Activated CD8-positive, alpha-beta T cell treated with anti-CD3 and anti-CD28 coated beads, Interleukin-2, amount 10 ng/mL, durations not matched to agents 7 days and 5 days (primary cell): ENCODE measurements around the gene PKN2. TPM values are rescaled to one million over a fixed set of nuclear protein-coding genes. Genes with fewer than 3 reads are reported as not detected.
A peak's percentile ranks its signal among the peaks of the same experiment; 100 is the strongest.
"Not testable (repeated sequence)": the region's sequence is repeated elsewhere in the genome, so short reads cannot be mapped to it uniquely, and the experiment has no call there.

Experiments used
- ATAC-seq: fragments of 150-1000 bp; cut with Tn5 transposase; one replicate; pipeline ENCODE4 v1.10.0; 2021; ENCODE audit warnings: moderate library complexity
- CTCF ChIA-PET: fragments of 350-600 bp; sonication (Branson Sonifier 250); formaldehyde crosslinking; loops from one replicate; lab custom pipeline; 2021; ENCODE audit warnings: antibody characterized with exemption; lab: Charles Lee
- POLR2A ChIA-PET: fragments of 350-600 bp; sonication (Branson Sonifier 250); formaldehyde crosslinking; loops from one replicate; lab custom pipeline; 2021; ENCODE audit warnings: antibody characterized with exemption; lab: Charles Lee
- DNase-seq: peaks from one replicate; pipeline ENCODE4 v3.0.0-alpha.2; 2020
- H3K27ac Mint-ChIP-seq: one replicate; pipeline ENCODE4 v1.8.0; 2021; ENCODE audit warnings: mild to moderate bottlenecking, mixed read lengths
- H3K27me3 Mint-ChIP-seq: one replicate; pipeline ENCODE4 v1.8.0; 2021; ENCODE audit warnings: low read depth, mixed read lengths
- H3K36me3 Mint-ChIP-seq: one replicate; pipeline ENCODE4 v1.8.0; 2021; ENCODE audit warnings: low read depth, mixed read lengths
- H3K4me1 Mint-ChIP-seq: one replicate; pipeline ENCODE4 v1.8.0; 2021; ENCODE audit warnings: low read depth, mixed read lengths
- H3K4me3 Mint-ChIP-seq: one replicate; pipeline ENCODE4 v1.8.0; 2021; ENCODE audit warnings: mild to moderate bottlenecking, mixed read lengths
- H3K9me3 Mint-ChIP-seq: one replicate; pipeline ENCODE4 v1.8.0; 2022; ENCODE audit warnings: mixed read lengths; ENCODE audit not compliant: insufficient read depth
- total RNA-seq, 2 experiments: library from RNA; stranded (reverse); gene quantifications; one replicate each; pipeline ENCODE4 v1.2.3, GENCODE V29; 2021

The PKN2 gene
- total RNA-seq, 2 experiments from 2014 or later = 23.6 to 24.4 TPM

DNA sequence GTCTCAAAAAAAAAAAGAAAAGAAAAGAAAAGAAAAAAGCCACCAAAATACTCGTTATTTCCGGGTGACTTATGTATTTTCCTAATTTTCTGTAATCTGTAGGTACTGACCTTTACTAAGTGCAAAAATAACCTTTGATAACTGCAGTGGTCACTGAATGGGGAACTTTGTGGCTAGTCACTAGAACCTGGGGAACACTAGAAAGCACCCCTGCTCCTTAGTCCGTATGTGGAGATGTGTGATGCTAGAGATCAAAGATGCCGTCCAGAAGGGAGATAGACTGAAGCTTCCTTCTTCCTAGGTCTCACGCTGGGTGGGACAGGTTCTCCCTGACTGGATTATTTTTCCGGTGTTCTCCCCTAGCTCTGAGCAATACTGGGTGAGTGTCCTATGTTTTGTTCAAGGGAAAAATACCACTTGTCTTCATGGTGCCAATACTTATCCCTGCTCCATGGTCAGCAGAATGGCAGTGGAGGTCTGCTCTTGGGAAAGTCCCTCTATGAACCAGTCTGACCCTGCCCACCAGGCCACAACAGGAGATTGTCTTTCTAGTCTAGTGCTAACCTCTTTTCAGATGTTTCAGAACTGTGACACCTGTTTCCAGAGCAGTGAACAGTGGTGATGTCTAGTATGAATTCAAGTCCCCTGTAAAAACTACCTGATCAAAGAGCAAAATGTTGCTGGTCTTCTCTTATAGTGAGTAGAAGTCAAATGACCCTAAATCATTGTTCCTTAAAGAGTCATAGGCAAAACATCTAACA, 167.4 kb downstream of the PKN2 start:
- no peaks in the 10 kb centered on the region for H3K9me3 Mint-ChIP-seq
- POLR2A ChIA-PET = no interaction called here

GRCh38 chr1:88867743-88868521, 183.9 kb downstream of the PKN2 start:
- DNase-seq (no peak), ATAC-seq (no peak)
- H3K4me3 Mint-ChIP-seq = no peak overlapping the region
- H3K4me1 Mint-ChIP-seq = peaks cover 24% of the 10 kb centered on the region
- no peaks in the 10 kb centered on the region for H3K27me3 Mint-ChIP-seq
- ChIA-PET CTCF (interaction anchor here (2.2 kb wide), 1 partner anchor 10 kb away, joined by 13 read pairs; no protein-coding TSS in a partner anchor), POLR2A (no interaction called here)
- no peaks in the 10 kb centered on the region for H3K9me3 Mint-ChIP-seq
- H3K36me3 Mint-ChIP-seq = peaks cover 23% of the 10 kb centered on the region
- H3K27ac Mint-ChIP-seq = no peak overlapping the region

More for the DNA sequence above, 167.4 kb downstream of the PKN2 start:
- Mint-ChIP-seq H3K4me1 (no peaks in the 10 kb centered on the region), H3K4me3 (no peak overlapping the region), H3K27ac (peak overlapping the region; percentile 25), H3K27me3 (no peaks in the 10 kb centered on the region), H3K36me3 (peaks cover 35% of the 10 kb centered on the region)
- CTCF ChIA-PET = interaction anchor here (2.4 kb wide), 1 partner anchor 26 kb away, joined by 7 read pairs; no protein-coding TSS in a partner anchor
- no peak for ATAC-seq
- no peak for DNase-seq

DNA sequence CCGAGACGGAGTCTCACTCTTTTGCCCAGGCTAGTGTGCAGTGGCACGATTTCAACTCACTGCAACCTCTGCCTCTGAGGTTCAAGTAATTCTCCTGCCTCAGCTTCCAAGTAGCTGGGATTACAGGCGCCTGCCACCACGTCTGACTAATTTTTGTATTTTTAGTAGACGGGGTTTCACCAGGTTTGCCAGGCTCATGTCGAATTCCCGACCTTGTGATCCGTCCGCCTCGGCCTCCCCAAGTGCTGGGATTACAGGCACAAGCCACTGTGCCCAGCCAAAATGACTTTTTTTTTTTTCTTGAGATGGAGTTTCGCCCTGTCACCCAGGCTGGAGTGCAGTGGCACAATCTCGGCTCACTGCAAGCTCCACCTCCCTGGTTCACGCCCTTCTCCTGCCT, 185.6 kb downstream of the PKN2 start:
- ATAC-seq, H3K9me3 Mint-ChIP-seq, DNase-seq, H3K27me3 Mint-ChIP-seq, POLR2A ChIA-PET, H3K27ac Mint-ChIP-seq, H3K4me3 Mint-ChIP-seq: not testable (repeated sequence)
- CTCF ChIA-PET = interaction anchor here (1.0 kb wide), 1 partner anchor 10 kb away, joined by 4 read pairs; no protein-coding TSS in a partner anchor
- Mint-ChIP-seq H3K36me3 (peaks cover 22% of the 10 kb centered on the region), H3K4me1 (peaks cover 26% of the 10 kb centered on the region)

DNA sequence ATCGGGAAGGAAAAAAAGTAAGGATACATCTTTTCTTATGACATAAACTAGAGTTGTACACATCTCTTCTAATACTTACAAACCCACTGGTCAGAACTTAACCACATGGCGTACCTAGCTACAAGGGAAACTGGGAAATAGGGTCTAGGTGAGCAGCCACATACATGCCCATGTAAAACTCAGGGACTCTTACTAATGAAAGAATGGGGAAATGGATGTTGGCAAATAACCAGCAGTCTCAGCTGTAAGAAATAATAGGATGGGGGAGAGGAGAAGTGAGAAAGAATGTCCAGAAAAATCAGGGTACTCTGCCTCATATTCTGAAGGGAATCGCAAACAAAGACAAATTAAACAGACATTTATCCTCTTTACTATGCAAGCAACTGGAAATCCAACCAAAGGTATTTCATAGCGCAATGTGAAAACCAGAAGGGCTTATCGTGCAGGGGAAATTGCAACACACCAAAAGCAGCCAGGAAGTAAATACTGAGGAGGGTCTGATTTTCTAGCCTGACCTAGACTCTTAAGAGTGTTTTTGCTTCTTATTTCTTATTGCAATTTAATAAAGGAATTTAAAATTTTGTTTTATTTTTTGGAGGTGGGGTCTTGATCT, 189.8 kb downstream of the PKN2 start:
- peaks cover 19% of the 10 kb centered on the region for H3K4me1 Mint-ChIP-seq
- peaks cover 27% of the 10 kb centered on the region for H3K36me3 Mint-ChIP-seq
- H3K9me3 Mint-ChIP-seq = no peaks in the 10 kb centered on the region
- POLR2A ChIA-PET = no interaction called here
- DNase-seq (no peak), ATAC-seq (no peak)
- H3K4me3 Mint-ChIP-seq = no peak overlapping the region
- H3K27ac Mint-ChIP-seq = no peak overlapping the region
- no peaks in the 10 kb centered on the region for H3K27me3 Mint-ChIP-seq
- CTCF ChIA-PET = interaction anchor here (0.9 kb wide), 1 partner anchor 17 kb away, joined by 3 read pairs; the partner anchor contains the start of gene GTF2B

DNA sequence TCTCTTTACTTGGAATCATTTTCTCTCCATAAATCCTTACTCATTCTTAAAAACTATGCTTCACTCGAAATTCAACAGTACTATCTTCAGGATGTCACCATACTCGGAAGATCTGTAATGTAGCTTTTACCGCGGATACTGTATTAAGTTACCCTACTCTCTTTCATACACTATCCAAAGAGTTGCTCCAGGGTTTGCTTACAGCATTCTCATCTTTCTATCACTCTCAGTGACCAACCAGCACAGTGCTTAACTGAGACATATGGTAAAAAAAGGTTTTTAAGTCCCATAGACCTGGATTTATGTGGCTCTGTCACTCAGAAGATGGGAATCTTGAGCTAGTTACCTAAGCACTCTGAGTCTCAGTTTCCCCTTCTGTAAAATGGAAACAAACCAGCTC, 191.5 kb downstream of the PKN2 start:
- ChIA-PET CTCF (interaction anchor here (1.1 to 4.7 kb wide), 5 partner anchors 9 to 218 kb away, joined by 3 to 65 read pairs (median 51); partner anchors contain the start of gene GTF2B), POLR2A (interaction anchor here (0.8 to 1.7 kb wide), 3 partner anchors 14 to 191 kb away, joined by 3 to 6 read pairs (median 3); partner anchors contain the start of gene PKN2)
- ATAC-seq (no peak), DNase-seq (no peak)
- Mint-ChIP-seq H3K27me3 (no peaks in the 10 kb centered on the region), H3K9me3 (no peaks in the 10 kb centered on the region), H3K4me1 (peaks cover 12% of the 10 kb centered on the region), H3K36me3 (peaks cover 31% of the 10 kb centered on the region), H3K27ac (no peak overlapping the region), H3K4me3 (no peak overlapping the region)

DNA sequence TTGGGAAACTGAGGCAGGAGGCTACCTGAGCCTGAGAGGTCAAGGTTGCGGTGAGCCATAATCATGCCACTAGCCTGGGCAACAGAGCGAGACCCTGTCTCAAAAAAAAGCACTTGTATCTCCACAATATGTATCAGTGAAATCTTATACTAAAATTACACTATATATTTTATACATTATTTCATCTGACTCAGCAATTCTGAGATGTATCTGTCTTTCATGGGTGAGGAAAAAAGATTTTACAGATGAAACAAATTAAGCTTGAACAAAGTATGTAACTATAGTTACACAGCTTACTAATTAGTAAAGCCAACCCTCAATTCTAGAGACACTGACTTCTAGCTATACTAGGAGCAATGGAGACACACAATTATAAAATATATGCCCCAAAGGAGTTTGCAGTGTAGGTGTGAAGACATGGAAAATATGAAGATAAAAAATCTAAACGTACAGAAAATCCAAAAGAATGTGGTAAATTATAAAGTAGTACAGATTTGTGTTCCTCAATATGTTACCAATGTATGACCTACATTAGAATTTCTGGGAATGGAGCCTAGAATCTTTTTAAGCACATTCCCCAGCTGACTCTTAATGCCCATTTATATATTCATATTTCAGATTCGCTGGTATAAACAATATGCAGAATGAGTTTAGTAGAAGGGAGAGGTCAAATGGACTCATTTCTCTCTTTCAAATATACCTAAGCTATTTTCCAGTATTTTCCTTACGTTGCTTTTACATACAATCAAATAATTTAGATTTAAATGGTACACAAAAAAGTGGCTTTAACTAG, 192.7 kb downstream of the PKN2 start:
- Mint-ChIP-seq H3K27ac (no peak overlapping the region), H3K36me3 (peaks cover 28% of the 10 kb centered on the region), H3K4me1 (peaks cover 12% of the 10 kb centered on the region), H3K4me3 (no peak overlapping the region), H3K9me3 (no peaks in the 10 kb centered on the region), H3K27me3 (no peaks in the 10 kb centered on the region)
- ChIA-PET POLR2A (no interaction called here), CTCF (interaction anchor here (0.6 to 4.7 kb wide), 33 partner anchors 7 to 696 kb away, joined by 3 to 65 read pairs (median 5); partner anchors contain the start of genes GTF2B and PKN2)
- no peak for DNase-seq
- no peak for ATAC-seq

- CTCF ChIA-PET = interaction anchor here (0.7 to 4.7 kb wide), 30 partner anchors 10 to 697 kb away, joined by 3 to 65 read pairs (median 5); partner anchors contain the start of genes GTF2B and PKN2
- POLR2A ChIA-PET = interaction anchor here (0.7 kb wide), 1 partner anchor 76 kb away, joined by 4 read pairs; no protein-coding TSS in a partner anchor
- Mint-ChIP-seq H3K4me1 (peaks cover 14% of the 10 kb centered on the region), H3K9me3 (no peaks in the 10 kb centered on the region), H3K27me3 (no peaks in the 10 kb centered on the region), H3K4me3 (no peak overlapping the region), H3K27ac (no peak overlapping the region), H3K36me3 (peaks cover 29% of the 10 kb centered on the region)
- DNase-seq = no peak
- ATAC-seq = no peak
These were observed 193.3 kb downstream of the PKN2 start for GRCh38 chr1:88877382-88877825.

- no peak for ATAC-seq
- Mint-ChIP-seq H3K4me3 (no peak overlapping the region), H3K27me3 (no peaks in the 10 kb centered on the region), H3K27ac (no peak overlapping the region), H3K4me1 (peaks cover 18% of the 10 kb centered on the region), H3K9me3 (no peaks in the 10 kb centered on the region), H3K36me3 (peaks cover 28% of the 10 kb centered on the region)
- CTCF ChIA-PET = interaction anchor here (1.0 to 4.7 kb wide), 15 partner anchors 10 to 220 kb away, joined by 3 to 65 read pairs (median 5); partner anchors contain the start of genes GTF2B and PKN2
- DNase-seq = no peak
- POLR2A ChIA-PET = interaction anchor here (0.7 kb wide), 1 partner anchor 76 kb away, joined by 4 read pairs; no protein-coding TSS in a partner anchor
These were observed 193.8 kb downstream of the PKN2 start for GRCh38 chr1:88877911-88878310.

DNA sequence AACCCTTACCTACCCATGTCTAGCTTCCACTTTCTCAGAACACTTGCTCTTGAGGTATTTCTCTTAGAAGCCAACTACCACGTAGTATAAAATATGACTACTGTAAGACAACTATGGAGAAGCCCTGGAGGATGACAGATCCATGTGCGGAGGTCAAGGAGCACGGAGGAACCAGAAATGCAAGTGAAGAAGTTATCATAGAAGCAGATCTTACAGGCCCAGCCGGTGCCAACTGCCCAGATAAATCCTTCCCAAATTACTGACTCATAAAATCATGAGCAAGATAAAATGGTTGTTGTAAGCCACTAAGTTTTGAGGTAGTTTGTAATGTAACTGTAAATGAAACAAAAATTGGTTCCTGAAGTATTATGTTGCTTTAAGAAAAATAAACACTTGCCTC, 194.7 kb downstream of the PKN2 start:
- H3K27me3 Mint-ChIP-seq = no peaks in the 10 kb centered on the region
- no peaks in the 10 kb centered on the region for H3K9me3 Mint-ChIP-seq
- no peak overlapping the region for H3K27ac Mint-ChIP-seq
- ChIA-PET POLR2A (interaction anchor here (0.7 to 1.0 kb wide), 2 partner anchors 195 to 754 kb away, joined by 3 to 4 read pairs; partner anchors contain the start of genes LRRC8C and PKN2), CTCF (interaction anchor here (0.9 to 4.7 kb wide), 9 partner anchors 11 to 221 kb away, joined by 3 to 65 read pairs (median 4); partner anchors contain the start of gene GTF2B)
- ATAC-seq (no peak), DNase-seq (no peak)
- H3K4me1 Mint-ChIP-seq = peaks cover 20% of the 10 kb centered on the region
- no peak overlapping the region for H3K4me3 Mint-ChIP-seq
- H3K36me3 Mint-ChIP-seq = peaks cover 31% of the 10 kb centered on the region

DNA sequence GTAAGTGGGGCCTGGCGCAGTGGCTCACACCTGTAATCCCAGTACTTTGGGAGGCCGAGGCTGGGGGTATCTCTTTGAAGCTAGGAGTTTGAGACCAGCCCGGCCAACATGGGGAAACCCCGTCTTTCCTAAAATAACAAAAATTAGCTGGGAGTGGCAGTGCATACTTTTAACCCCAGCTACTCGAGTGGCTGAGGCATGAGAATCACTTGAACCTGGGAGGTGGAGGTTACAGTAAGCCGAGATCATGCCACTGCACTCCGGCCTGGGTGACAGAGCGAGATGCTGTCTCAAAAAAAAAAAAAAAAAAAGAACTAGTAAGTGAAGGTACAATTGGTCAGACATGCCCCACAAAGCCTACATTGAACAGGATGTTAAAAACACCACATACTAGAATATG, 196.6 kb downstream of the PKN2 start:
- CTCF ChIA-PET, H3K27ac Mint-ChIP-seq, H3K27me3 Mint-ChIP-seq, H3K4me3 Mint-ChIP-seq, DNase-seq, H3K9me3 Mint-ChIP-seq, ATAC-seq: not testable (repeated sequence)
- POLR2A ChIA-PET = interaction anchor here (1.0 to 1.4 kb wide), 2 partner anchors 10 kb away, joined by 3 to 5 read pairs; partner anchors contain the start of gene GTF2B
- peaks cover 13% of the 10 kb centered on the region for H3K4me1 Mint-ChIP-seq
- H3K36me3 Mint-ChIP-seq = peaks cover 38% of the 10 kb centered on the region
